ENCODE data around the gene OR2AG1.

GRCh38 chr11:6778518-6778917, 4.3 kb upstream of the OR2AG1 start:
- TF ChIP-seq TEAD4 (IDR thresholded peaks at IDR 0.05), result no peak
- TF ChIP-seq NFIC (IDR thresholded peaks at IDR 0.05), result no peak
- no peak for TF ChIP-seq EP300 (IDR thresholded peaks at IDR 0.05; ENCODE audit: borderline replicate concordance)
- no peak for TF ChIP-seq RAD21 (IDR thresholded peaks at IDR 0.05; ENCODE audit: low read depth)
- TF ChIP-seq REST (IDR thresholded peaks at IDR 0.05; ENCODE audit: low read depth), result no peak
- TF ChIP-seq MAX (IDR thresholded peaks at IDR 0.05), result no peak
- no peak for TF ChIP-seq CREB1 (IDR thresholded peaks at IDR 0.05; ENCODE audit: low read depth)
- no peak for TF ChIP-seq FOXM1 (IDR thresholded peaks at IDR 0.05; ENCODE audit: borderline replicate concordance, low read depth)
- TF ChIP-seq TAF1 (IDR thresholded peaks at IDR 0.05; ENCODE audit: low read depth), result no peak
- TF ChIP-seq CEBPB (IDR thresholded peaks at IDR 0.05), result no peak
- TF ChIP-seq TCF12 (IDR thresholded peaks at IDR 0.05; ENCODE audit: low read depth), result no peak
